ENCODE measurements around the gene TPP1. TPM values are rescaled to one million over a fixed set of nuclear protein-coding genes. Genes with fewer than 3 reads are reported as not detected.

Gene TPP1
- 23.6 and 27.2 TPM in 2 replicates for total RNA-seq

DNA sequence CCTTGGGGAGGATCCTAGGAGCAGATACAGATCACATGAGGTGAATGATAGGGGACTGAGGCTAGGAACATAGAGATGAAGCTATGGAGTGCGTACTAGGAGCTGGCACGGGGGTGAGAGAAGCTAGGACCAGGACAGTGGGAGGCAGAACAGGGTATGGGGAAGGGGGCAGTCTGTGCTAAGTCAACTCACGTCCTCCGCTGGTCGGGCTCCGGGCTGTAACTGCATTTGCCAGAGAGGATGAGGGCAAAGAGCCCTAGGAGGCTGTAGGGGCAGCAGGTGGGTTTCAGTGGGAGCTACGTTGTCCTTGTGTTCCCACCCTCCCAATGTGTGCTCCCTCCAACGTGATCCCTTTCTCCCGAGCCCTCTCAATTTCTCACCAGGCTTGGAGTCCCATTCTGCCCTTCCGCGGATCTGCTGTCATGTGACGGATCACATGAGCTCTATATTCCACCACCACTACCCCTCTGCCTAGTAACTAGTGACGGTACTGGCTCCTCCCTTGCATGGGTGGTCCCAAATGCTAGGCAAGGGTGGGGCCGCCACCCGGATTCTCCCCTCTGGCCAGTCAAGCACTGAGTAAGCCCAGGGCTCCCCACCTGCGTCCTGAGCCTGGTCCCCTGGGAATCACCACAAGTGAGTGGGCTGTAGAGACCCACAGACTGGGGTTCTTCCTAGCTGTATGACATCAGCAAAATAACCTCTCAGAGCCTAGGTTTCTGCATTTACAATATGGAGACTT lies at the start of gene TPP1:
Gene TPP1 (minus strand): TSS at position 419 of the 742 bp plus-strand sequence. CDS start 22 bp downstream, at position 397.

DNA sequence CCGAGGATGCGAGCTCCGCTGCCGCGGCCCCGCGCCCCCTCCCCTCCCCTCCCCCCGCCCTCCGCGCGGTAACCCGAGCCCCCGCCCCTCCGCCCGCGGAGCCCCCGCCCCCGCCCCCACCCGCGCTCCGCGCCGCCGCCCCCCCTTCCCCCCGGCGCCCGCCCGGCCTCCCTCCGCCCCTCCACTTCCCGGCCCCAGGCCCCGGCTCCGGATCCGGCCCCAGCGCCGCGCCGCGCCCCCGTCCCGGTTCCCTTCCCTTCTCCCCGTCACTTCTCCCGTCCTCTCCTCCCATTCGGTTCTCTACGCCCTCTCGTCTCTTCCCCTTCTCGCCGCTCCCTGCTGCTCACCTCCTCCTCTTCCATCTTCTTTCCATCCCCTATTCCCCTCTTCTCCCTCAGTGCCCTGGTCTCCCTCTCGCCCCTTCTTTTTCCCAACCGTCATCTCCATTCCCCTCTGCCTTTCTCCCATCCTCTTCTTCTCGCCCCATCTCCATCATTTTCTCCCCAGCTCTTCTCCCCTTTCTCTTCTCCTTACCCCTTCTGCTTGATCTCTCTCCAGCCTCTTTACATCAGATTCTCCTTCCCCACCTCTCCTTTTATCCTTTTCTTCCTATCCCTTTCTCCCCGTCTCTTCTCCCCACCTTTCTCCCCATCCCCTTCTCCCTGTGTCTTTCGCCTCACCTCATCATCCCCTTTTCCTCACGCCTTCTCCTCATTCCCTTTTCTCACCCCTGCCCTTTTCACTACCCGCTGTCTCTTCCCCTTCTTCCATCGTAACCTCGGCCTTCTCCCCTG lies 36.8 kb upstream of the TPP1 start, which contains the start of gene DCHS1:
Gene DCHS1 (minus strand): TSS at position 20 of the 794 bp plus-strand sequence. CDS start 14,196 bp downstream, outside the sequence.

DNA sequence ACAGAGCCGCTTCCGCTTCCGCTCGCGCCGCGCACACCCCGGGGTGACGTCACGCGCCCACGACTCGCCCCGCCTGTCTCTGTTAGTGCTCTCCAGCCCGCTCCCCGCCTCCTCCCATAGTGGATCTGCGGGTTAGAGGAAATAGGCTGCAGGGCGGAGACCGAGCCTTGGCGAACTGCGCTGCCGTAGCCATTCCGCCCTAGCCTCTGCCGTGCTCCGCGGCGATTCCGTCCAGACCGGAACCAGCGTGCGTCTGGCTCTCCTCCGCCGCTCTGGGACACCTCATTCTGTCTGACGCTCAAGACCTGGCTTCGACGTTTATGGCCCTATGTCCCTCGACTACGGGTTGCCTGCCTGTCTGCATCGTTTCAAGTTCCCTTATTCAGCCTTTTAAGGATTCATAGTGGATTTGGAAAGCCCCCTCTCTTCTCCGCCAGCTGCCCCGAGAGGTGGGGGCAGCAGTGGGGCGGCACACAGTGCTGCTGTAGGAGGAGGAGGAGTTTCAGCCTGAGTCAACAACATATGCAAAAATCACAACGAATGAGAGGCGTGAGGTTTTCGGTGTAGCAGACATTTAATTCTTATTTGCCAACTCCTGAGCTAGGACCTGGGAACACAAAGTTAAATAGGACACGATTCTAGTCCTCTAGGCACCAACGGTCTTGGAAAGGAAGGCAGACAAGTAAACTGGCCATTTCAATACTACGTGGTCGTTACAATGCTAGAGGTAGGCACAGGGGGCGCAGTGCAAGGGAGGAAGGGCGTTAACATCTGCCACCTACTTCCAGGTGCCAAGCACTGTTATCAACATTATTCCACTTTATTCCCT lies 6.8 kb downstream of the TPP1 start, which contains the start of gene TAF10:
Gene TAF10 (minus strand): TSS at position 4 of the 829 bp plus-strand sequence. CDS start 27 bp downstream, outside the sequence.

DNA sequence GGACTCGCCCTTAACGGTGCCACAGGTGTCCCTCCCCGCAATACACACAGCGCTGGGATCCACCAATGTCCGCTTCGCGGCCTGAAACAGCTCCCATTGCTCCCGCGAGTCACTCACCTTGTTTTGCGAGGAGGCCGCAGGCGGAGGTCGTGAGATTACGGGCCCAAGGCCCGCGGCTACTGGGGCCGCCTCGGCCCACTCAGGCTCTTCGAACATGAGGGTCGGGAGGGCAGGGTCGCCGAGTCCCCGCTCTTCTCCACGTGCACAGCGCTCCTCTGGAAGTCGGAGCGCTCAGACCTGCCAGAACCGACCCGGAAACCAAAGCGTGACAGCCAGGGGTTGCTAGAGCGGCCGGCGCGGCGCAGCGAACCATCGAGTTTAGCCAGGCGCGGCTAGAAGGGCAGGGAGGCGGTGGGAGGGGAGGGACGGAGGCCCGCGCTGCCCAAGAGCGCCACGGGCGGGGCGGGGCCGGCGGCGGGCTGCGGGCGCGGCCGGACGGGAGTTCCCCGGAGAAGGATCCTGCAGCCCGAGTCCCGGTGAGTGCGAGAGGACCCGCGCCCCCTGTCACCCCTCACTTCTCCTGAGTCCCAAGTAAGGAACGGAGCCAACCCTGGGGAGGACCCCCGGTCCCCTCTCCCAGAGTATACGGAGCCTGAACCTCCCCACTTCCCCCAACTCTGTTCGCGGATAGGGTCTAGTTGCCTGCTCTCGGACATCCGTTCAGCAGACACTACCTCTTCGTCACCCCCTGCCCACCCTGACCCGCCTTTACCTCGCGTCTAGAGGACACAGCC lies 15.7 kb downstream of the TPP1 start, which contains the start of the genes ILK and RRP8:
Gene ILK (plus strand): TSS at position 488 of the 794 bp plus-strand sequence. CDS start 498 bp downstream, outside the sequence.
Gene RRP8 (minus strand): TSS at position 330 of the 794 bp plus-strand sequence. CDS start 114 bp downstream, at position 216.

Other genes starting within 250 kb of the TPP1 start
- gene SMPD1, start 228.9 kb downstream of the TPP1 start, total RNA-seq, result 47.6 and 53.0 TPM in 2 replicates
- 41.0 and 42.2 TPM in 2 replicates for gene APBB1, start 200.3 kb downstream of the TPP1 start, total RNA-seq
- 0.45 and 0.50 TPM in 2 replicates for gene HPX, start 178.4 kb downstream of the TPP1 start, total RNA-seq
- gene TRIM3, start 145.5 kb downstream of the TPP1 start, total RNA-seq, result 17.1 and 18.0 TPM in 2 replicates
- gene ARFIP2, start 138.1 kb downstream of the TPP1 start, total RNA-seq, result 52.3 and 56.9 TPM in 2 replicates
- gene TIMM10B, start 137.9 kb downstream of the TPP1 start, total RNA-seq, result 36.1 and 54.7 TPM in 2 replicates
- gene DNHD1, start 122.1 kb downstream of the TPP1 start, total RNA-seq, result 2.0 and 2.1 TPM in 2 replicates
- gene RRP8, start 15.8 kb downstream of the TPP1 start, total RNA-seq, result 11.7 and 14.5 TPM in 2 replicates
- 177 and 201 TPM in 2 replicates for gene ILK, start 15.6 kb downstream of the TPP1 start, total RNA-seq
- 100 and 104 TPM in 2 replicates for gene TAF10, start 7.2 kb downstream of the TPP1 start, total RNA-seq
- gene DCHS1, start 36.4 kb upstream of the TPP1 start, total RNA-seq, result 4.2 and 4.3 TPM in 2 replicates
- 87.6 and 94.3 TPM in 2 replicates for gene MRPL17, start 63.9 kb upstream of the TPP1 start, total RNA-seq
- under 0.01 and 0.15 TPM in 2 replicates for gene OR2AG2, start 152.6 kb upstream of the TPP1 start, total RNA-seq
- not detected in 2 replicates for gene OR2AG1, start 163.6 kb upstream of the TPP1 start, total RNA-seq
- gene OR6A2, start 180.3 kb upstream of the TPP1 start, total RNA-seq, result not detected in 2 replicates
- gene OR10A5, start 226.3 kb upstream of the TPP1 start, total RNA-seq, result not detected in 2 replicates
- gene OR10A2, start 243.6 kb upstream of the TPP1 start, total RNA-seq, result not detected in 2 replicates

Measured in bronchus fibroblast of lung (primary cell).